A549 (cell line): ENCODE data around the gene MAGED1. TPM values are rescaled to one million over a fixed set of nuclear protein-coding genes. Genes with fewer than 3 reads are reported as not detected.
"Not testable (repeated sequence)": the region's sequence is repeated elsewhere in the genome, so short reads cannot be mapped to it uniquely, and the experiment has no call there.

Source experiments
- ATAC-seq, 2 experiments: fragments of 200-7000 bp in 1 of 2; fragments of >200 bp in 1 of 2; cut with Nextera tagmentation in 1 of 2; cut with Tn5 transposase in 1 of 2; 3 replicates each; pipeline versions ENCODE4 v1.8.0 to v1.9.1; 2018 to 2020; ENCODE audit warnings: mild to moderate bottlenecking in 1 of 2, moderate library complexity in 1 of 2
- CTCF ChIA-PET: fragments of 300-600 bp; sonication (Branson Sonifier 250); formaldehyde crosslinking; extraction: SDS; loops from one replicate; lab custom pipeline; 2021; ENCODE audit warnings: antibody characterized with exemption, inconsistent platforms; lab: Yijun Ruan, JAX
- POLR2A ChIA-PET: fragments of 350-600 bp; formaldehyde crosslinking; extraction: SDS; loops from one replicate; lab custom pipeline; 2021; ENCODE audit warnings: antibody characterized with exemption, inconsistent platforms; lab: Yijun Ruan, JAX
- DNase-seq, 2 experiments: peaks; one replicate each; pipeline versions ENCODE4 v3.0.0 to v3.0.0-alpha.2; 2011 to 2016; ENCODE audit warnings: low read depth in 1 of 2, low spot score in 1 of 2
- FAIRE-seq: peaks from 2 replicates; lab custom pipeline; 2011; peaks lifted over from hg19 to GRCh38; lab: Jason Lieb, UNC
- H3K27ac ChIP-seq, 2 experiments: fragments of >200 bp; sonication (Bioruptor Twin); formaldehyde crosslinking; 3 replicates each; pipeline ENCODE4 v1.5.1; 2016 to 2017
- H3K4me1 ChIP-seq: fragments of >200 bp; sonication (Bioruptor Twin); formaldehyde crosslinking; 3 replicates; pipeline ENCODE4 v1.6.1; 2016
- H3K4me2 ChIP-seq: fragments of >200 bp; sonication (Bioruptor Twin); formaldehyde crosslinking; 3 replicates; pipeline ENCODE4 v1.6.1; 2016
- H3K4me3 ChIP-seq: fragments of >200 bp; sonication (Bioruptor Twin); formaldehyde crosslinking; 3 replicates; pipeline ENCODE4 v1.5.1; 2016
- H3K9me3 ChIP-seq: fragments of >200 bp; sonication (Bioruptor Twin); formaldehyde crosslinking; 3 replicates; pipeline ENCODE4 v1.6.1; 2016
- CBX2 ChIP-seq: fragments of 200-600 bp; sonication (generic); IDR thresholded peaks from 2 replicates; pipeline ENCODE4 v1.6.1; 2016; ENCODE audit warnings: low read depth, mild to moderate bottlenecking, borderline replicate concordance
- CHD4 ChIP-seq: fragments of 200-600 bp; sonication (generic); IDR thresholded peaks from 2 replicates; pipeline ENCODE4 v1.6.1; 2016; ENCODE audit warnings: antibody characterized with exemption, mild to moderate bottlenecking, borderline replicate concordance
- FOSL2 ChIP-seq, 2 experiments: fragments of 450-650 bp in 1 of 2; fragments of >200 bp in 1 of 2; sonication (Bioruptor Twin) in 1 of 2; formaldehyde crosslinking; IDR thresholded peaks; 2 replicates each; pipeline versions ENCODE4 v1.5.0 to v1.6.1; 2016 to 2020; ENCODE audit warnings: mild to moderate bottlenecking in 1 of 2, moderate library complexity in 1 of 2
- KDM1A ChIP-seq: fragments of 200-600 bp; sonication (generic); IDR thresholded peaks from 2 replicates; pipeline ENCODE4 v1.6.1; 2016; ENCODE audit warnings: low read depth, mild to moderate bottlenecking
- MAFK ChIP-seq: fragments of 450-650 bp; IDR thresholded peaks from 2 replicates; pipeline ENCODE4 v1.6.1; 2014; ENCODE audit not compliant: partially characterized antibody
- NPAS2 ChIP-seq: fragments of 250-450 bp; sonication (Bioruptor Pico); IDR thresholded peaks from 2 replicates; pipeline ENCODE4 v1.8.0; 2022; ENCODE audit warnings: mild to moderate bottlenecking, moderate library complexity, borderline replicate concordance
- ZC3H11A ChIP-seq: fragments of 450-650 bp; IDR thresholded peaks from 2 replicates; pipeline ENCODE4 v1.6.1; 2014; ENCODE audit warnings: antibody characterized with exemption, mild to moderate bottlenecking
- ZNF302 ChIP-seq: fragments of 250-450 bp; sonication (Bioruptor Pico); IDR thresholded peaks from 2 replicates; pipeline ENCODE4 v1.9.0; 2021; ENCODE audit warnings: inconsistent platforms, mild to moderate bottlenecking, moderate library complexity
- ZSCAN20 ChIP-seq: fragments of 250-450 bp; sonication (Bioruptor Pico); IDR thresholded peaks from 2 replicates; pipeline ENCODE4 v1.8.0; 2022; ENCODE audit warnings: mild to moderate bottlenecking, moderate library complexity
- WGBS: methylation state at CpG from one replicate; pipeline ENCODE4 v1.1.6; 2017; ENCODE audit errors: missing lambda C conversion rate; 5-methylcytosine and 5-hydroxymethylcytosine counted together
- polyA plus RNA-seq, 4 experiments: library from polyadenylated mRNA; depleted of rRNA in 3 of 4; stranded (reverse); fragments of >200 nt; fragmentation: RNase III in 1 of 4; extraction: RNeasy Plus Mini Kit Qiagen cat#74134 plus additional on column Dnase treatment in 1 of 4; gene quantifications; 2 replicates in 3 of 4; 3 replicates in 1 of 4; pipeline ENCODE4 v1.2.3, GENCODE V29; 2011 to 2017
- TF ChIP-seq, protein P1 (sequence below): IDR thresholded peaks from 2 replicates; pipeline ENCODE4 v1.6.1; 2012
- TF ChIP-seq, protein P2 (sequence below): fragments of >200 bp; sonication (Bioruptor Twin); formaldehyde crosslinking; IDR thresholded peaks from 2 replicates; pipeline ENCODE4 v1.6.1; 2016
- TF ChIP-seq, protein P3 (sequence below): fragments of 150-350 bp; IDR thresholded peaks from 2 replicates; pipeline ENCODE4 v1.6.1; 2014; ENCODE audit warnings: low read depth, mild to moderate bottlenecking, low read length
- TF ChIP-seq, protein P4 (sequence below): fragments of >200 bp; sonication (Bioruptor Twin); formaldehyde crosslinking; IDR thresholded peaks from 3 replicates; pipeline ENCODE4 v1.6.1; 2016
- TF ChIP-seq, protein P5 (sequence below): IDR thresholded peaks from 2 replicates; pipeline ENCODE4 v1.6.1; 2012
- TF ChIP-seq, protein P6 (sequence below): fragments of 250-450 bp; sonication (Bioruptor Pico); IDR thresholded peaks from 2 replicates; pipeline ENCODE4 v1.5.0; 2021; ENCODE audit warnings: mild to moderate bottlenecking, moderate library complexity, borderline replicate concordance

The MAGED1 gene
- polyA plus RNA-seq, 2 of the 4 experiments (the other 2 are of a cell fraction): 79.5 to 85.7 TPM

DNA sequence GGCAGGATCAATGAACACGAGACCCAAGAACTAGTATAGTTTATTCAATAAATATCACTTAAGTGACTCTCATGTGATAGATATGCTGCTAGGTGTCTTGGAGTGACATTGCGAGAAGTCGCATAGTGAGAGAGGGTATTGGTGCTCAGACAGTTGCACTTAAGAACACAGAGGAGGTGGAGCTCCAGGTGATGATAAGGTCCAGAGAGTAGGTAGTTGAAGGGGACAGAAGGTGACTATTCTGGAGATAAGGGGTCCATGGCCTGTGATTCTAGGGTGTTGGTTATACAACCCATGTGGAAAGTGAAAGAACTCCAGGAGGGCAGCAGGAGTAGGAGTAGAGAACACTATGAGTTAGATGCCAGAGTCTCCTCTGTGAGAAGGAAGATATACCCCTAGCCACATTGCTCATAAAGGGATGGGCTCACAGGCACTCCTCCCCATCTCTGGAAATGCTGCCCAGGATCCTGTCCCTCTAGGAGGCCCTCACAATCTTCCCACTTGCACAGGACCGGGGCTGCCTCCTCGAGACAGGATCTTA, 9.2 kb downstream of the MAGED1 start:
- 94% methylated on average over 4 of the region's 5 CpGs for WGBS
- CTCF ChIA-PET: no interaction called here
- no peak for FAIRE-seq
- DNase-seq: no peak
- Histone ChIP-seq H3K27ac (no peak overlapping the region), H3K4me2 (no peak overlapping the region), H3K4me1 (no peaks in the 10 kb centered on the region), H3K9me3 (no peaks in the 10 kb centered on the region), H3K4me3 (no peak overlapping the region)
- TF ChIP-seq ZC3H11A: no peak
- TF ChIP-seq ZNF302 (CRISPR knock-in tag): no peak
- no peak for TF ChIP-seq KDM1A
- TF ChIP-seq, protein P1, sequence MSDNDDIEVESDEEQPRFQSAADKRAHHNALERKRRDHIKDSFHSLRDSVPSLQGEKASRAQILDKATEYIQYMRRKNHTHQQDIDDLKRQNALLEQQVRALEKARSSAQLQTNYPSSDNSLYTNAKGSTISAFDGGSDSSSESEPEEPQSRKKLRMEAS: no peak
- TF ChIP-seq, protein P2, sequence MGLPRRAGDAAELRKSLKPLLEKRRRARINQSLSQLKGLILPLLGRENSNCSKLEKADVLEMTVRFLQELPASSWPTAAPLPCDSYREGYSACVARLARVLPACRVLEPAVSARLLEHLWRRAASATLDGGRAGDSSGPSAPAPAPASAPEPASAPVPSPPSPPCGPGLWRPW: no peak
- TF ChIP-seq, protein P3, sequence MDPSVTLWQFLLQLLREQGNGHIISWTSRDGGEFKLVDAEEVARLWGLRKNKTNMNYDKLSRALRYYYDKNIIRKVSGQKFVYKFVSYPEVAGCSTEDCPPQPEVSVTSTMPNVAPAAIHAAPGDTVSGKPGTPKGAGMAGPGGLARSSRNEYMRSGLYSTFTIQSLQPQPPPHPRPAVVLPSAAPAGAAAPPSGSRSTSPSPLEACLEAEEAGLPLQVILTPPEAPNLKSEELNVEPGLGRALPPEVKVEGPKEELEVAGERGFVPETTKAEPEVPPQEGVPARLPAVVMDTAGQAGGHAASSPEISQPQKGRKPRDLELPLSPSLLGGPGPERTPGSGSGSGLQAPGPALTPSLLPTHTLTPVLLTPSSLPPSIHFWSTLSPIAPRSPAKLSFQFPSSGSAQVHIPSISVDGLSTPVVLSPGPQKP: no peak
- TF ChIP-seq ZSCAN20 (CRISPR knock-in tag): no peak
- 0 out of 6 replicates have a peak, but pooled peaks of 1 of the 2 experiments have one; percentile 24 for ATAC-seq
- POLR2A ChIA-PET: no interaction called here

DNA sequence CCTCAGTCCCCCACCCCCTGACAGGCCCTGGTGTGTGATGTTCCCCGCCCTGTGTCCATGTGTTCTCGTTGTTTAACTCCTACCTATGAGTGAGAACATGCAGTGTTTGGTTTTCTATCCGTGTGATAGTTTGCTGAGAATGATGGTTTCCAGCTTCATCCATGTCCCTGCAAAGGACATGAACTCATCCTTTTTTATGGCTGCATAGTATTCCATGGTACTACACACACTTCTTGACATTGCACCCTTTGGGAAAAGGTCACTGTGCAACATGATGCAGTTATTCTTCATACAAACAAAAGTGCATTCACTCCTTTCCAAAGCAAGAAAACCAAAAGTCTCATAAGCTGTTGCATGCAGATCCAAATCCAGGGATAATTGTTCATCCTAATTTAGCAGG, 11.7 kb downstream of the MAGED1 start:
- FAIRE-seq: not testable (repeated sequence)
- 73% methylated on average over 3 of the region's 3 CpGs for WGBS

DNA sequence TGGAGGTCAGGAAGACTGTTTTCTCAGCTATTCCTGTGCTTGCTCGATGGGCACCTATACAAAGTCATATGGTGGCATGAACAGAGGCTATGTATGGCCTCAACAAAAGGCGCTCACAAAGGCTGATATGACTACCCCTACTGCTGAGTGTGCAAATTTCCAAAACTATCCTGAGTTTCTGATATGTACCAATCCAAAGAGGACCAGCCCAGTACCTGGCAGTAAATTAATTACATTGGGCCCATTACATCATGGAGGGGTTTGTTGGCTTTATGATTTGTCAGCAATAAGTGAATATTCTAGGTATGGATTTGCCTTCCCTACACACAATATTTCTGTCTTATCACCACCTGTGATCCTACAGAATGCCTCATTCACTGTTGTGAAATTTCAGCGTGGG, 12.3 kb downstream of the MAGED1 start:
- FAIRE-seq (no peak), ATAC-seq (no peak), DNase-seq (no peak)
- Histone ChIP-seq H3K4me3 (no peak overlapping the region), H3K27ac (no peak overlapping the region), H3K4me2 (no peak overlapping the region), H3K9me3 (no peaks in the 10 kb centered on the region), H3K4me1 (no peaks in the 10 kb centered on the region)
- WGBS: 28% methylated on average over 3 of the region's 3 CpGs
- ChIA-PET CTCF (no interaction called here), POLR2A (no interaction called here)
- TF ChIP-seq, protein P4, sequence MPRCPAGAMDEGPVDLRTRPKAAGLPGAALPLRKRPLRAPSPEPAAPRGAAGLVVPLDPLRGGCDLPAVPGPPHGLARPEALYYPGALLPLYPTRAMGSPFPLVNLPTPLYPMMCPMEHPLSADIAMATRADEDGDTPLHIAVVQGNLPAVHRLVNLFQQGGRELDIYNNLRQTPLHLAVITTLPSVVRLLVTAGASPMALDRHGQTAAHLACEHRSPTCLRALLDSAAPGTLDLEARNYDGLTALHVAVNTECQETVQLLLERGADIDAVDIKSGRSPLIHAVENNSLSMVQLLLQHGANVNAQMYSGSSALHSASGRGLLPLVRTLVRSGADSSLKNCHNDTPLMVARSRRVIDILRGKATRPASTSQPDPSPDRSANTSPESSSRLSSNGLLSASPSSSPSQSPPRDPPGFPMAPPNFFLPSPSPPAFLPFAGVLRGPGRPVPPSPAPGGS: no peak
- peak; percentile 79 for TF ChIP-seq MAFK

More for the DNA sequence above, 11.7 kb downstream of the MAGED1 start:
- H3K4me1 ChIP-seq, POLR2A ChIA-PET, ATAC-seq, H3K27ac ChIP-seq, H3K4me3 ChIP-seq, H3K4me2 ChIP-seq, DNase-seq, H3K9me3 ChIP-seq, CTCF ChIA-PET: not testable (repeated sequence)

DNA sequence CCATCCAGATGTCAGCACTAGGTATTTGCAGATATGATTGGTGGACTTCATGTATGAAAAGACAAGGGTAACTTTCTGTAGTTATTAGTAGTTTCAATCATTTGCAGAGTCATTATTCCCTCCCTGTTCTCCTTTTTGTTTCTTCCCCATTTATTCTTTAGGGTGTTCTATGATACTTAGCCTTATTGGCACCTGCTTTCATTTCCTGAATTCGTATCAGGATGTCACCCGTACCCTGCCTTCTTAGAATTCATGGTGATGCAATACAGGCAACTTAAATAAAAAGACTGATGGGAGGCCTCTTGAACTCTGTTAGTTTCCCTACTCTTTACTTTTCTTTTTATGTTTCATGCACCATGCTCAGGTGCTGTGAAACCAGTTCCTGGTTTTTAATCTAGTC, 24.2 kb downstream of the MAGED1 start:
- peaks cover 3% of the 10 kb centered on the region; the same call in 1 of the 3 replicates for H3K9me3 ChIP-seq
- no peak overlapping the region for H3K27ac ChIP-seq
- H3K4me3 ChIP-seq: no peak overlapping the region
- TF ChIP-seq, protein P5, sequence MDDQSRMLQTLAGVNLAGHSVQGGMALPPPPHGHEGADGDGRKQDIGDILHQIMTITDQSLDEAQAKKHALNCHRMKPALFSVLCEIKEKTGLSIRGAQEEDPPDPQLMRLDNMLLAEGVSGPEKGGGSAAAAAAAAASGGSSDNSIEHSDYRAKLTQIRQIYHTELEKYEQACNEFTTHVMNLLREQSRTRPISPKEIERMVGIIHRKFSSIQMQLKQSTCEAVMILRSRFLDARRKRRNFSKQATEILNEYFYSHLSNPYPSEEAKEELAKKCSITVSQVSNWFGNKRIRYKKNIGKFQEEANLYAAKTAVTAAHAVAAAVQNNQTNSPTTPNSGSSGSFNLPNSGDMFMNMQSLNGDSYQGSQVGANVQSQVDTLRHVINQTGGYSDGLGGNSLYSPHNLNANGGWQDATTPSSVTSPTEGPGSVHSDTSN: no peak
- no peaks in the 10 kb centered on the region for H3K4me1 ChIP-seq
- WGBS: 13% methylated on average over 2 of the region's 2 CpGs
- H3K4me2 ChIP-seq: no peak overlapping the region
- no peak for FAIRE-seq
- POLR2A ChIA-PET: no interaction called here
- no peak for ATAC-seq
- no peak for DNase-seq
- CTCF ChIA-PET: no interaction called here

DNA sequence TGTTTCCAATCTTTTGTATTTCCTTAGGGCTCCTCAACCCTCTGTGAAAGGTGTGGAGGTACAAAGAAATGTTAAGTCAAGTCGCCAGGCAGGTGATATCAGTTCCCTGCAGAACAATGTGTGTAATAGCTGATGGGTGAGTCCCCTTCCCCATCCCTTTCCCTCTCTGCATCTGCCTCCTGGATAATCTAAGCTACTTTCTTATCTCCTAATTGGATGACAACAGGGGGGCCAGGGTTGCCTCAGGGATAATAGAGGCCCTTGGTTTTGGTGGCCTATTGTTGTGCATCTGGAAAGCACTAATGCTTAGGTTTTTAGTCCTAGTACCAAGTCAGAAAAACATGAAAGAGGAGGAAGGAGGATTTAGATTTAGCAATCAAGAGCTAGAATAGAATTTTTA, 29.1 kb downstream of the MAGED1 start:
- TF ChIP-seq, protein P2: no peak
- TF ChIP-seq NPAS2 (CRISPR knock-in tag) (no peak), FOSL2 (IDR thresholded peaks at IDR 0.05) (no peak), FOSL2 (CRISPR knock-in tag; IDR thresholded peaks at IDR 0.05) (no peak), CHD4 (no peak), CBX2 (no peak)
- TF ChIP-seq, protein P6, sequence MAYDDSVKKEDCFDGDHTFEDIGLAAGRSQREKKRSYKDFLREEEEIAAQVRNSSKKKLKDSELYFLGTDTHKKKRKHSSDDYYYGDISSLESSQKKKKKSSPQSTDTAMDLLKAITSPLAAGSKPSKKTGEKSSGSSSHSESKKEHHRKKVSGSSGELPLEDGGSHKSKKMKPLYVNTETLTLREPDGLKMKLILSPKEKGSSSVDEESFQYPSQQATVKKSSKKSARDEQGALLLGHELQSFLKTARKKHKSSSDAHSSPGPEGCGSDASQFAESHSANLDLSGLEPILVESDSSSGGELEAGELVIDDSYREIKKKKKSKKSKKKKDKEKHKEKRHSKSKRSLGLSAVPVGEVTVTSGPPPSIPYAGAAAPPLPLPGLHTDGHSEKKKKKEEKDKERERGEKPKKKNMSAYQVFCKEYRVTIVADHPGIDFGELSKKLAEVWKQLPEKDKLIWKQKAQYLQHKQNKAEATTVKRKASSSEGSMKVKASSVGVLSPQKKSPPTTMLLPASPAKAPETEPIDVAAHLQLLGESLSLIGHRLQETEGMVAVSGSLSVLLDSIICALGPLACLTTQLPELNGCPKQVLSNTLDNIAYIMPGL (CRISPR knock-in tag): no peak
- TF ChIP-seq, protein P3: no peak
- FAIRE-seq (no peak), DNase-seq (no peak), ATAC-seq (no peak)
- Histone ChIP-seq H3K4me2 (no peak overlapping the region), H3K4me3 (no peak overlapping the region), H3K4me1 (no peaks in the 10 kb centered on the region), H3K9me3 (no peaks in the 10 kb centered on the region), H3K27ac (no peak overlapping the region)
- POLR2A ChIA-PET: no interaction called here
- CTCF ChIA-PET: no interaction called here
- 0% methylated on average over 1 of the region's 1 CpG for WGBS
